HG03565 (cell line): ENCODE results near the gene GNG12.

Experiments used
- ATAC-seq: cut with Tn5 transposase; IDR thresholded peaks from one replicate; pipeline ENCODE4 v1.9.1; 2021; ENCODE audit warnings: mild to moderate bottlenecking, moderate library complexity; ENCODE audit not compliant: unreplicated experiment

The GNG12 gene

DNA sequence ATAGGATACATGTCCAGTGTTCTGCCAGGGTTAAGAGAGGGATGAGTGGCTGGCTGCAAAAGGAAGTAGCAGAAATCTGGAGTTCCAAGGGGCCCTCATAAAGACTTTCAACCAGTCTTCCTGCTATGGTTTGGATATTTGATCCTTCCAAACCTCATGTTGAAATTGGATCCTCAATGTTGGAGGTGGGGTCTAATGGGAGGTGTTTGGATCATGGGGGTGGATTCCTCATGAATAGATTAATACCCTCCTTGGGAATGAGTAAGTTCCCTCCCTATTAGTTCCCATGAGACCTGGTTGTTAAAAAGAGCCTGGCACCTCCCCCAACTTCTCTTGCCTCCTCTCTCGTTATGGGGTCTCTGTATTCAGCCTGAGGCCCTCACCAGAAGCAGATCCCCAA lies 10.1 kb upstream of the GNG12 start:
- no peak for ATAC-seq

GRCh38 chr1:67840449-67840848 lies 7.2 kb upstream of the GNG12 start:
- ATAC-seq = no peak

- no peak for ATAC-seq
Observed at GRCh38 chr1:67839826-67840225, 6.6 kb upstream of the GNG12 start.

GRCh38 chr1:67838180-67838910 lies 5.1 kb upstream of the GNG12 start:
- no peak for ATAC-seq

GRCh38 chr1:67836769-67837168 lies 3.5 kb upstream of the GNG12 start:
- ATAC-seq = no peak

- no peak for ATAC-seq
Observed at GRCh38 chr1:67835663-67836452, 2.6 kb upstream of the GNG12 start.

GRCh38 chr1:67834246-67834877 lies 1.1 kb upstream of the GNG12 start:
- no peak for ATAC-seq

DNA sequence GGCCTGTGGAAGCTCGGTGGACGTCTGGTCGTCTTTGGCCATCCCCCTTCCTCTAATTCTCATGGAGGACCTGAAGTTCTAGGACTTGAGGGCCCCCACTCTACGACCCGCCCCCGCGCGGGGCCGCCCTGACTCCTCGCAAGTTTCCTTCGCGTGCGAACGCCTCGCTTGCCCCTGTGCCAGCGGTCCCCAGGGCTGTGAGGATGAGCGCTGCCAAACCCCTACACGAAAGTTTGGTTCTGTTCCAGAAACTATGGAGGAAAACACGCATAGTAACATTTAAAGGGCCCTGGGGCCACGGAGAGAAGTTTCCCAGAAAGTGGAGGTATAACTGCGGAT lies 304 bp upstream of the GNG12 start:
- no peak for ATAC-seq

DNA sequence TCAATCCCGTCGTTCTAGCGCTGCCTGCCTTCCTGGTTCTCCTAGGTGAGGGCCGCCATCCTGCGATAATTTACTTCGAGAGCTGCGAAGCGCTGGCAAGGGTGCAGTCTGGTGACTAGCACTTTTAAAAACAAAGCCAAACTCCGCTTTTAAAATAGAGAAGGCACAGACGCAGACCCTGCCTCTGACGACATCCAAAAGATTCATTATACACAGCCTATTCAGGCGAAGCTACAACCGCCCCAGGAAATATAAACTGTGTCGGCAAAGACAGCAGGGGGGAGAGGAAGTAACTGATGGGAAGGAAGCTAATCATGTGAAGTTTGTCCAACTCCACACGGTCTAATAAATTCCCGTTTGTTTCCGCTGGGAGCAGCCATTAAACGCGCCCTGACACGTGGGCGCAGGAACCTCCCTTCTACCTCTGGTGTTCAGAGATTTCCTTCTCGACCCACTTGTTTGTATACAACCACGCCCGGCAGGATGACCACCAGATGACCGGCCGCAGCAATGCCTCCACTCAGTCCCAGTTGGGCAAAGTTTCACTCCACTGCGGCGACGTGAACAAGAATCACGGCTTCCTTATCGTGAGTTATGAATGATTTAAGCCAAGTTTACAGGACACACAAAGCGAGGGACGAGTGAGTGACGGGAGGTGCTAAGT lies 1.3 kb downstream of the GNG12 start:
- ATAC-seq = no peak

- ATAC-seq = no peak
Observed at GRCh38 chr1:67830928-67831830, 2.1 kb downstream of the GNG12 start.

GRCh38 chr1:67830226-67830625 lies 3.0 kb downstream of the GNG12 start:
- no peak for ATAC-seq

DNA sequence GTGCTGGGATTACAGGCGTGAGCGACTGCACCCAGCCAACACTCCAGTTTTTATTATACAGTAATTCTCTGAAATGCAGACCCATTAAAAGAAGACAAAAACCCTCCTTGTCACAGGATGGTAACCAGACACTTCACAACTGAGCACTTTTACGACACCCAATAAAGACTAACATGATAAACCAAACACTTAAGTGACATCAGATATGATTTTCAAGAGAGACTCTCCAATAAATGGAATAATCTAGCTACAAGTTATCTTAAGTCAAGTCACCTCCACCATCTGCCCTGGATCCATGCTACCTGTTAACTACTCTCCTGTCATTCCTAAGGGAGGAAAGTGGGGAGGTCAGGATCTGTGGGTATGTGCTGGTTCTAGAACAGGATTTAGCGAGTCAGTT lies 5.6 kb downstream of the GNG12 start:
- ATAC-seq = no peak

DNA sequence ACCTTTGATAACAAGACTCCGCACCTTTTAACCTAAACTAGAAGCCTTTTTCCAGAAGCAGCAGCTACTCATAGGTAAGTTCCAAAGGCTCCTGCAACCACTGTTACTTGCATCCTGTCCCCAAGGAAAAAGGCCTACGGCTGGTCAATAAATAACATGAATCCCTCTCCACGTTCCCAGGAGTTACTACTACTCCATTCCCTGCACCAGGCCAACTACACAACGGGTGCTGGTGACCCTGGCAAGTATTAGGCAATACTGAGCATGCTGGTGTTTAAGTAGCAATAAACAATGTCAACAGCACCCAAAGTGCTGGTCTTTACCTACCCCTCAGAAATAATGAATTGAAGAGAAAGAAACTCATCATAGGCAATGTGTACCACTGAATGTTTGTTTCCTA lies 7.7 kb downstream of the GNG12 start:
- ATAC-seq = no peak

DNA sequence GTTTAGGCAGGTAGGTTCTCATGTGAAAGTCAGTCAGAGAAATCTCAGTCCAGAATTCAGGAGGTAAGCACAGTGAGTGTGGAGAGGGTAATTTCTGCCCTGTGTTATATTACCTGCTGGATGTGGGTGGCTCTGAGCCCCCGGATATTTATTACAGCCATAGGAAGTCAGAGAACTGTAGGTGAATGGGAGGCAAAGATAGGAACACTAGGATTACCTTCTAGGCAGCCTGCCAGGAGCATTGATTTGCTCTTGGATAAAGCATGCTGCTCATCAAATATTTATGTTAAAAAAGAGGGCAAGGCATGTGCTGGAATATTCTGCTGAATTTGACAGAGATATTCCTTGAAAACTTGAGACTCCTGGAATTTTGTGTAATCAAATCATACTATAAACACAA lies 8.5 kb downstream of the GNG12 start:
- ATAC-seq = no peak

GRCh38 chr1:67823615-67824014 lies 9.7 kb downstream of the GNG12 start:
- no peak for ATAC-seq

GRCh38 chr1:67821263-67821662 lies 12.0 kb downstream of the GNG12 start:
- ATAC-seq = no peak

DNA sequence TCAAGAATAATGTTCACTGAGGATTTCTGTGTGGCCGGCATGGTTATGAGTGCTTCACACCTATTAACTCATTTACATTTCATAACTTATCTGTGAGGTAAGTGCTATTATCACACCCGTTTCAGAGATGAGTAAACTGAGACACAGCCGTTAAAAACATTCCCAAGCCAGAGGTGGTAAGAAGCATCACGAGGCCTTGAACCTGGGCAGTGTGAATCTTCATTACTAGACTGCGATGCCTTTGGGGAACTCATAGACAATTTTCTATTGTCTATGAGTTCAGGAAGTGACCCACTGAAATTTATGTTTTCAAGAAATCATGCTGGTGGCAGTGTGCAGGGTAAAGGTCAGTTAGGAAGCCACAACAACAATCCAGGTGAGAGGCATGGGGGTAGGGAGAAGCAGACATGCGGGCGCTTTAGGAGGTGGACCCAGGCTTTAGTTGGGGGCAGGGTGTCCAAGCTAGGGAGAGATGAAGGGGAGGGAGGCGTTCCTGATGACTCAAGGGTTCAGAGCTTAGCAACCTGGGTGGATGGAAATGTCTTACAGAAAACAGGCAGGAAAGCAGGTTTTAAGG lies 14.5 kb downstream of the GNG12 start:
- ATAC-seq = no peak

- no peak for ATAC-seq
Observed at GRCh38 chr1:67818162-67818561, 15.1 kb downstream of the GNG12 start.

- no peak for ATAC-seq
Observed at GRCh38 chr1:67817319-67817718, 15.9 kb downstream of the GNG12 start.

DNA sequence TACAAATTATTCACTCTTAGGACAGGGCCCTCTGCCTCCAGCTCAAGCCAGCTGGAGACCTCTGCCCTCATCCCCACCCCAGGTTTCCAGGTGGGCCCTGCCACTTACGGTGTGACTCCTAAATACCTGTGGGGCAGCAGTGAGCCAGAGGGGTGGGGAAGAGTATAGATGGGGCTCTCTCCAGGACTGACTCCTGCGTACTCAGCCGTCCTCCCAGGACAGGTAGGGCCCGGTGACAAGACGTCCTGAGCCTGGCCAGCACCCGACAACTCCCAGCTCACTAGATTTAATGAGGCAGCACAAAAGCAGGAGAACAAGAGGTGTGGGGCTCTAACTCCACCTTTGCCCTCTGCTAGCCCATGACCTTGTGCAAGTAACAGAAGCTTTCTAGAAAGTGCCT lies 16.8 kb downstream of the GNG12 start:
- no peak for ATAC-seq
